ENCODE data around the gene JAKMIP1.

The JAKMIP1 gene

GRCh38 chr4:6177587-6178197 lies 22.7 kb downstream of the JAKMIP1 start:
- DNase-seq, result no peak

GRCh38 chr4:6175426-6175825 lies 24.9 kb downstream of the JAKMIP1 start:
- no peak for DNase-seq

- DNase-seq, result no peak
Observed at GRCh38 chr4:6172927-6173200, 27.5 kb downstream of the JAKMIP1 start.

- no peak for DNase-seq
Observed at GRCh38 chr4:6172093-6172926, 28.0 kb downstream of the JAKMIP1 start.

GRCh38 chr4:6169239-6169638 lies 31.1 kb downstream of the JAKMIP1 start:
- no peak for DNase-seq

- no peak for DNase-seq
Observed at GRCh38 chr4:6165766-6166165, 34.6 kb downstream of the JAKMIP1 start.

- no peak for DNase-seq
Observed at GRCh38 chr4:6162885-6163284, 37.5 kb downstream of the JAKMIP1 start.

GRCh38 chr4:6161921-6162464 lies 38.4 kb downstream of the JAKMIP1 start:
- DNase-seq, result no peak

GRCh38 chr4:6160536-6160935 lies 39.8 kb downstream of the JAKMIP1 start:
- DNase-seq, result no peak

- no peak for DNase-seq
Observed at GRCh38 chr4:6157926-6158325, 42.4 kb downstream of the JAKMIP1 start.

- no peak for DNase-seq
Observed at GRCh38 chr4:6155996-6156750, 44.2 kb downstream of the JAKMIP1 start.

GRCh38 chr4:6154875-6155274 lies 45.5 kb downstream of the JAKMIP1 start:
- DNase-seq, result no peak

- no peak for DNase-seq
Observed at GRCh38 chr4:6153874-6154273, 46.5 kb downstream of the JAKMIP1 start.

- DNase-seq, result no peak
Observed at GRCh38 chr4:6152869-6153705, 47.3 kb downstream of the JAKMIP1 start.

GRCh38 chr4:6150046-6150735 lies 50.2 kb downstream of the JAKMIP1 start:
- no peak for DNase-seq

GRCh38 chr4:6148506-6149205 lies 51.7 kb downstream of the JAKMIP1 start:
- no peak for DNase-seq

- DNase-seq, result no peak
Observed at GRCh38 chr4:6147441-6147840, 52.9 kb downstream of the JAKMIP1 start.

- DNase-seq, result no peak
Observed at GRCh38 chr4:6143603-6144181, 56.7 kb downstream of the JAKMIP1 start.

- no peak for DNase-seq
Observed at GRCh38 chr4:6142935-6143602, 57.3 kb downstream of the JAKMIP1 start.

GRCh38 chr4:6142511-6142910 lies 57.8 kb downstream of the JAKMIP1 start:
- no peak for DNase-seq

GRCh38 chr4:6141554-6141953 lies 58.8 kb downstream of the JAKMIP1 start:
- DNase-seq, result no peak

Measured in HCEC 1CT (cell line).